ENCODE data around the gene GINM1.

GINM1 gene

GRCh38 chr6:149565527-149566409 lies at the start of gene GINM1:
Gene GINM1 (plus strand): TSS chr6:149566375. CDS start chr6:149566415, 40 bp downstream.
- peak; percentile 90 for DNase-seq (ENCODE audit: low read depth)

GRCh38 chr6:149529650-149530049 lies 36.5 kb upstream of the GINM1 start:
- no peak for DNase-seq (ENCODE audit: low read depth)

GRCh38 chr6:149534742-149535141 lies 31.4 kb upstream of the GINM1 start:
- DNase-seq (ENCODE audit: low read depth), result no peak

GRCh38 chr6:149541139-149541538 lies 25.0 kb upstream of the GINM1 start:
- no peak for DNase-seq (ENCODE audit: low read depth)

- DNase-seq (ENCODE audit: low read depth), result no peak
Observed at GRCh38 chr6:149544646-149545257, 21.4 kb upstream of the GINM1 start.

- peak; percentile 68 for DNase-seq (ENCODE audit: low read depth)
Observed at GRCh38 chr6:149545258-149545753, 20.9 kb upstream of the GINM1 start.

GRCh38 chr6:149545754-149546471 lies 20.3 kb upstream of the GINM1 start, which contains the start of gene PPIL4:
Gene PPIL4 (minus strand): TSS chr6:149546043. CDS start chr6:149546005, 38 bp downstream.
- peak; percentile 92 for DNase-seq (ENCODE audit: low read depth)

- DNase-seq (ENCODE audit: low read depth), result no peak
Observed at GRCh38 chr6:149551920-149552319, 14.3 kb upstream of the GINM1 start.

- DNase-seq (ENCODE audit: low read depth), result no peak
Observed at GRCh38 chr6:149558029-149558428, 8.1 kb upstream of the GINM1 start.

GRCh38 chr6:149559389-149559788 lies 6.8 kb upstream of the GINM1 start:
- no peak for DNase-seq (ENCODE audit: low read depth)

GRCh38 chr6:149560736-149561135 lies 5.4 kb upstream of the GINM1 start:
- no peak for DNase-seq (ENCODE audit: low read depth)

GRCh38 chr6:149563203-149563927 lies 2.8 kb upstream of the GINM1 start:
- peak; percentile 47 for DNase-seq (ENCODE audit: low read depth)

GRCh38 chr6:149563928-149564325 lies 2.2 kb upstream of the GINM1 start:
- DNase-seq (ENCODE audit: low read depth), result no peak

- DNase-seq (ENCODE audit: low read depth), result no peak
Observed at GRCh38 chr6:149566410-149567193, 427 bp downstream of the GINM1 start.

GRCh38 chr6:149567194-149567586 lies 1.0 kb downstream of the GINM1 start:
- no peak for DNase-seq (ENCODE audit: low read depth)

- no peak for DNase-seq (ENCODE audit: low read depth)
Observed at GRCh38 chr6:149567945-149568585, 1.9 kb downstream of the GINM1 start.

GRCh38 chr6:149580880-149581279 lies 14.7 kb downstream of the GINM1 start:
- no peak for DNase-seq (ENCODE audit: low read depth)

GRCh38 chr6:149581349-149581748 lies 15.2 kb downstream of the GINM1 start:
- no peak for DNase-seq (ENCODE audit: low read depth)

GRCh38 chr6:149586149-149586548 lies 20.0 kb downstream of the GINM1 start:
- DNase-seq (ENCODE audit: low read depth), result no peak

- DNase-seq (ENCODE audit: low read depth), result no peak
Observed at GRCh38 chr6:149592983-149593382, 26.8 kb downstream of the GINM1 start.
